ENCODE data around the gene PTPN1.

- TF ChIP-seq CTCF (IDR thresholded peaks at IDR 0.05) (no peak), POLR2A (IDR thresholded peaks at IDR 0.05) (no peak)
Measured at GRCh38 chr20:50520222-50520880, 10.2 kb downstream of the PTPN1 start.

Data from thyroid gland (tissue), 4 donors.